ENCODE results near the gene OR2A25.

The OR2A25 gene

GRCh38 chr7:144069953-144070352 lies 342 bp downstream of the OR2A25 start:
- DNase-seq (ENCODE audit: low read depth in 2 of 2) = no peak

DNA sequence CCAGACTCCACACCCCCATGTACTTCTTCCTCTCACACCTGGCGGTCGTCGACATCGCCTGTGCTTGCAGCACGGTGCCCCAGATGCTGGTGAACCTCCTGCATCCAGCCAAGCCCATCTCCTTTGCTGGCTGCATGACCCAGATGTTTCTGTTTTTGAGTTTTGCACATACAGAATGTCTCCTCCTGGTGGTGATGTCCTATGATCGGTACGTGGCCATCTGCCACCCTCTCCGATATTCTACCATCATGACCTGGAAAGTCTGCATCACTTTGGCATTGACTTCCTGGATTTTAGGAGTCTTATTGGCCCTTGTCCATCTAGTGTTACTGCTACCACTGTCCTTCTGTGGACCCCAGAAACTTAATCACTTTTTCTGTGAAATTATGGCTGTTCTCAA lies 4.8 kb downstream of the OR2A25 start:
- no peak for DNase-seq (ENCODE audit: low read depth in 2 of 2)

GRCh38 chr7:144085978-144086377 lies 16.4 kb downstream of the OR2A25 start, which contains the start of gene OR2A12:
Gene OR2A12, plus strand, starts transcription at chr7:144086278. Its CDS starts 8,830 bp downstream, at chr7:144095108.
- no peak for DNase-seq (ENCODE audit: low read depth in 2 of 2)

GRCh38 chr7:144086730-144087129 lies 17.1 kb downstream of the OR2A25 start:
- DNase-seq (ENCODE audit: low read depth in 2 of 2) = no peak

DNA sequence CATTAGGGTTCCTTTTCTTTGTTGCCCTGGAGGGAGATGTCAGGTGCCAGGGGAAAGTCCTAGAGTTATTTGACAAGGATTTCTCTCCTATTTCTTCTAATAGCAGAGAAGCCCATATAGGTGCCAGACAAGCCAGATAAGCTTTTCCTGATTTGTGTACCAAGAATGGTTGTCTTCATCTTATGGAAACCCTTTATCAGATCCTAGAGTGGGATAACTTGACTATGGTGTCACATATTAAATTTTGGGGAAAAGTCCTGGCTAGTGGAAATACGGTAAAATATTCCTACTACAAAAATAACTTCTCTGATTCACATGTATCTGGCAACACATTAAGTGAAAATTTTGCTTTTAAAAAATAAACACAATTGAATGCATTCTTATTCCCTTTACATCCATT lies 17.6 kb downstream of the OR2A25 start:
- DNase-seq (ENCODE audit: low read depth in 2 of 2) = no peak

- no peak for DNase-seq (ENCODE audit: low read depth in 2 of 2)
Observed at GRCh38 chr7:144090667-144091066, 21.1 kb downstream of the OR2A25 start.

DNA sequence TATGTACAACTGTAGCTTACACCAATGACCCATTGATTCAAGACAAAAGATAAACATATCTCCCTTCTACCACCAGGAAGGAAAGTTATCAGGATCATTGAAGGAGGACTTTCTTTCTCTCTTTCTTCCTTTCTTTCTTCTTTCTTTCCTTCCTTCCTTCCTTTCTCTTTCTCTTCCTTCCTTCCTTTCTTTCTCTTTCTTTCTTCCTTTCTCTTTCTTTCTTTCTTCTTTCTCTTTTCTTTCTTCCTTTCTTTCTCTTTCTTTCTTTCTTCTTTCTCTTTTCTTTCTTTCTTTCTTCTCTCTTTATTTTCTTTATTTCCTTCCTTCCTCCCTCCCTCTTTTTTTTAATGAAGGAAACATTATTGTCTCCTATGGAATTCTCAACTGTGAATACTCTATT lies 29.2 kb downstream of the OR2A25 start:
- no peak for DNase-seq (ENCODE audit: low read depth in 2 of 2)

GRCh38 chr7:144100607-144101006 lies 31.0 kb downstream of the OR2A25 start:
- no peak for DNase-seq (ENCODE audit: low read depth in 2 of 2)

GRCh38 chr7:144102041-144102440 lies 32.4 kb downstream of the OR2A25 start:
- no peak for DNase-seq (ENCODE audit: low read depth in 2 of 2)

DNA sequence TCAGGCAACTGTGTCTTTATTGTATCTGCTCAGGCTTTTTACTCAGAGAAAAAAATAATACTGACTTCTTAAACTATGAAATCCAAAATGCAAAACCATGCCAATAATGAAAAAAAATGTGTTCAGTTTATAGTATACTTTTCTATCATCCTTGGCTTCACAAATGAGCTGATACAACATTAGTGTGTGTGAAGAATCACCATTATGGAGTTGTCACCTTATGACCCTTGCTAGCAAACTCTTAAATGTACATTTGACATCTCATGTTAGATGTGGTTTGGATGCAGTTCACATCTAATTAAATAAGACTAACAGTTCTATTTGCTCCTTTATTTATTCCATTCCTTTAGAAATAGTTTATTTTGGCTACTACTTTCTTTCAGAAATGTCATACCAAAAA lies 35.6 kb downstream of the OR2A25 start:
- DNase-seq (ENCODE audit: low read depth in 2 of 2) = no peak

DNA sequence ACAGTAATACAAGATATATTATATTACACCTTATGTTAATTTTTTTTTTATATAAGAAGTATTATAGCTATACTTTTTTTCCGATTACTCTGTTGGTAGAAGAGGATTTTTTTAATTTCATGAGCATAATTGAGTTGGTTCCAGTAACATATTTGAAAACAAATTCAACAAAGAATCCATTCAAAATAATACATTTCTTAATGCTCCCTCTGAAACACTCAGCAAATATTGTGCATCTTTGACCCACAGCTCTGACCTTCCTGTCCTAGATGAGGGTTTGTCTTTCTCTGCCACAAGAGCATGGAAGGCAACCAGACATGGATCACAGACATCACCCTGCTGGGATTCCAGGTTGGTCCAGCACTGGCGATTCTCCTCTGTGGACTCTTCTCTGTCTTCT lies 39.7 kb downstream of the OR2A25 start, which contains the start of gene OR2A2:
Gene OR2A2 (plus strand): TSS at position 301 of the 400 bp plus-strand sequence. CDS start 0 bp downstream, at position 301.
- DNase-seq (ENCODE audit: low read depth in 2 of 2) = no peak

GRCh38 chr7:144110272-144110671 lies 40.7 kb downstream of the OR2A25 start:
- DNase-seq (ENCODE audit: low read depth in 2 of 2) = no peak

- no peak for DNase-seq (ENCODE audit: low read depth in 2 of 2)
Observed at GRCh38 chr7:144113651-144114050, 44.0 kb downstream of the OR2A25 start.

DNA sequence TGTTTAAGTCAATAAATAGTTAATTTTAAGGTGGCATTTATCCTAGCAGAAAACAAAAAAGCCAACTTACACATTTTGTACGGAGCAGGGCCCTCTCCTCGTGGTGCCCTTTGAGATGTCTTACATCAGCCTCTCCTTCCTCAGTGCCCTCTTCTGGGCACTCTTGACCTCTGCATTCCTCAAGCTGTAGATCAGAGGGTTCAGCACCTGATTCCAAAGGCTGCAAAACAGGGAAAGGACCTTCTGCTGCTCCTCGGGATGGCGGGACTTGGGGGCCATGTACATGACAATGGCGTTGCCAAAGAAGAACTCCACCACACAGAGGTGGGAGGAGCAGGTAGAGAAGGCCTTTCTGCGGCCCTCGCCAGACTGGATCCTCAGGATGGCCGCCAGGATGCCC lies 48.7 kb downstream of the OR2A25 start:
- DNase-seq (ENCODE audit: low read depth in 2 of 2) = no peak

GRCh38 chr7:144122876-144123275 lies 53.3 kb downstream of the OR2A25 start, which contains the start of gene OR2A14:
Gene OR2A14, plus strand, starts transcription at chr7:144123176. Its CDS starts 5,937 bp downstream, at chr7:144129113.
- no peak for DNase-seq (ENCODE audit: low read depth in 2 of 2)
